Heart left ventricle (tissue), 13 donors: ENCODE measurements around the gene LTB.

Experiments used
- CTCF ChIP-seq, 12 donors: fragments of 200-600 bp; sonication (generic) in 4 of 12; IDR thresholded peaks; one replicate each; pipeline versions ENCODE4 v1.5.0 to v1.8.0; 2018 to 2022; ENCODE audit warnings: antibody characterized with exemption in 12 of 12, mild to moderate bottlenecking in 5 of 12
- POLR2A ChIP-seq, 2 donors: fragments of 450-650 bp; IDR thresholded peaks; one replicate each; pipeline ENCODE4 v1.6.1; 2017; ENCODE audit warnings: antibody characterized with exemption in 2 of 2, mild to moderate bottlenecking in 2 of 2, moderate library complexity in 2 of 2
- donor health status: ischemic (EF 13 %, LVEDD 7.1; RV severe dilation, severe dysfunction).
- donor health status: DM: no; HTN: yes; CAD: no.
- donor health status: DM: no; HTN: no; CAD: no.
- donor health status: ischemic (EF 25% LVEDD 6.9; RV normal size, moderate dysfunction).
- donor health status: ischemic (EF 25% LVEDD 5.7; RV mildly dilated, moderate dysfunction).
- donor health status: ischemic (EF 35%, LVEDD 5.7; RV mildly dilated, moderate dysfunction).
- donor health status: nonischemic (EF 11% LVEDD 7.7; RV severe dilation, severe dysfunction).
- donor health status: DM: yes; HTN: yes; CAD: no.
- donor health status: PGD.
- donor health status: ischemic (EF 29% LVEDD 5.4; RV normal size, mild dysfunction).
- donor health status: nonischemic (EF 23%, LVEDD 6.1; RV moderate dilation, normal function).

GRCh38 chr6:31614075-31614619 lies 31.9 kb upstream of the LTB start:
- no peak for TF ChIP-seq POLR2A (IDR thresholded peaks at IDR 0.05)
- TF ChIP-seq CTCF (IDR thresholded peaks at IDR 0.05): no peak
